Measurements from ENCODE around the gene KSR1. TPM values are rescaled to one million over a fixed set of nuclear protein-coding genes. Genes with fewer than 3 reads are reported as not detected.

KSR1 gene
- total and polyA plus RNA-seq, 8 donors = 2.7 to 32.1 (median 13.6) TPM

DNA sequence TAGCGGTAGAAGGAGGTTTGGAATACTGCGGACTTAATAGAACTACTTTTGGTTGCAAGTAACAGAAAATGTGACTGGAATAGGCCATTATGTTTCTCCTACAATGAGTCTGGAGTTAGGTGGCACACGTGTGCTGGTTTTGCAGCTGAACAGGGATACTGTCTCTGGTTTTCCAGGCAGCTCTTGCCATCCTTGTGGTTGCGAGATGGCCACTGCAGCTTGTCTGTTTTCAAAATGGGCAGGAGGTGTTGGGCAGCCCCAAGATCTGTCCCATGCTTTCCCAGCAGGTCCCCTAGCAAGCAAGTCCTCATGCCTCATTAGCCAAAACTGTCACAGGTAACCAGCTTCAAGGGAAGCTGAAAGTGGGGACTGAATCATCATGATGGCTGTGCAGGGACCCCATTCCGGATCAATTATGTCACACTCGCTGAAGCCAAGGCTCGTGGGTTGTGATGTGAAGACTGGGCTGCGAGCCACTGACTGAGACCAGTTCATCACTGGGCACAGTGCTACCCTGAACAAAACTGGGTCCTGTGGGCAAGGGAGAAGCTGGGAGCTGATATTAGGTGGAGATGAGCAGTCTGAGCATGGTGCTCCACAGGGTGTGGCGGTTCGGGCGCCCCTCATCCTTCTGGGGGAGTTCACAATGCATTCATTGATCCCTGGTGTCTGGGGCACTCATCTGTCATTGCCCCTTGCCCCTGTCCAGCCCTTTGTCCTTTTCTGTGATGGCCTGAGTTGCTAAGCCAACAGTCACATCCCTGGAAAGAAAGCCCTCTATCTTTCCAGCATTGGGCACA is 82.1 kb downstream of the KSR1 start:
- Histone ChIP-seq H3K27me3 (no peaks in the 10 kb centered on the region), H3K9me3 (no peaks in the 10 kb centered on the region), H3K27ac (peak overlapping the region in 1 of 5 donors; percentile 87), H3K4me1 (peaks cover 21 to 75% (median 54%) of the 10 kb centered on the region in 4 donors), H3K4me3 (no peak overlapping the region), H3K36me3 (no peaks in the 10 kb centered on the region)
- WGBS, 5 donors = 89 to 96% (median 95%) methylated on average over 9 to 11 of the region's 11 CpGs
- DNase-seq = no peak
- intact Hi-C loops (cut with DNase I; ENCODE audit: low total_unique reads) = no loop called here
- TF ChIP-seq POLR2AphosphoS5 (IDR thresholded peaks at IDR 0.05) (no peak), POLR2A (IDR thresholded peaks at IDR 0.05) (no peak), EP300 (IDR thresholded peaks at IDR 0.05) (no peak)
- TF ChIP-seq, protein P1, sequence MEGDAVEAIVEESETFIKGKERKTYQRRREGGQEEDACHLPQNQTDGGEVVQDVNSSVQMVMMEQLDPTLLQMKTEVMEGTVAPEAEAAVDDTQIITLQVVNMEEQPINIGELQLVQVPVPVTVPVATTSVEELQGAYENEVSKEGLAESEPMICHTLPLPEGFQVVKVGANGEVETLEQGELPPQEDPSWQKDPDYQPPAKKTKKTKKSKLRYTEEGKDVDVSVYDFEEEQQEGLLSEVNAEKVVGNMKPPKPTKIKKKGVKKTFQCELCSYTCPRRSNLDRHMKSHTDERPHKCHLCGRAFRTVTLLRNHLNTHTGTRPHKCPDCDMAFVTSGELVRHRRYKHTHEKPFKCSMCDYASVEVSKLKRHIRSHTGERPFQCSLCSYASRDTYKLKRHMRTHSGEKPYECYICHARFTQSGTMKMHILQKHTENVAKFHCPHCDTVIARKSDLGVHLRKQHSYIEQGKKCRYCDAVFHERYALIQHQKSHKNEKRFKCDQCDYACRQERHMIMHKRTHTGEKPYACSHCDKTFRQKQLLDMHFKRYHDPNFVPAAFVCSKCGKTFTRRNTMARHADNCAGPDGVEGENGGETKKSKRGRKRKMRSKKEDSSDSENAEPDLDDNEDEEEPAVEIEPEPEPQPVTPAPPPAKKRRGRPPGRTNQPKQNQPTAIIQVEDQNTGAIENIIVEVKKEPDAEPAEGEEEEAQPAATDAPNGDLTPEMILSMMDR (IDR thresholded peaks at IDR 0.05) = no peak

DNA sequence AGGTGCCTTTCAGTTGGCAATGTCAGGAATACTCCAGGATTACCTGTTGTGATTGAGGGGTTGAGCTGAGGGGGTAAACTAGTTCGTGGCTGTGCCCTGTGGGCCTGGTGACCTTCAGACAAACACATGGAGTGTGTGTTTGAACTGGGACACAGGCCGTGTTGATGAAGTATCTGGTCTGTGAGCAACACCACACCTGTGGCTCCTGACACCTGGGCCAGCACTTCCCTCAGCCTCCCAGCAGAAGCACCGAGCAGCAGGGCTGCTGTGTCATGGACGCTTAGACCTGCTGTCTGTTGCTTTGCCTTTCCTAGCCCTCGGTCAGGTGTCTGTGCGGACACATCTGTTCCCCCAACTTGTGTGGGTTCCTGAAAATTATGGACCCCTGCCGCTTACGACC is 82.9 kb downstream of the KSR1 start:
- 84 to 94% (median 89%) methylated on average over 7 to 8 of the region's 8 CpGs for WGBS, 5 donors
- no peak for DNase-seq
- no peak overlapping the region for H3K4me3 ChIP-seq
- no peaks in the 10 kb centered on the region for H3K36me3 ChIP-seq
- no peaks in the 10 kb centered on the region for H3K27me3 ChIP-seq
- H3K4me1 ChIP-seq = peaks cover 21 to 71% (median 50%) of the 10 kb centered on the region in 4 donors
- no peak for TF ChIP-seq EP300 (IDR thresholded peaks at IDR 0.05)
- TF ChIP-seq, protein P1 (IDR thresholded peaks at IDR 0.05) = no peak
- TF ChIP-seq POLR2A (IDR thresholded peaks at IDR 0.05) = no peak
- TF ChIP-seq POLR2AphosphoS5 (IDR thresholded peaks at IDR 0.05) = no peak
- peak overlapping the region in 2 of 5 donors; percentile 87 for H3K27ac ChIP-seq
- intact Hi-C loops (cut with DNase I; ENCODE audit: low total_unique reads) = no loop called here
- no peaks in the 10 kb centered on the region for H3K9me3 ChIP-seq

DNA sequence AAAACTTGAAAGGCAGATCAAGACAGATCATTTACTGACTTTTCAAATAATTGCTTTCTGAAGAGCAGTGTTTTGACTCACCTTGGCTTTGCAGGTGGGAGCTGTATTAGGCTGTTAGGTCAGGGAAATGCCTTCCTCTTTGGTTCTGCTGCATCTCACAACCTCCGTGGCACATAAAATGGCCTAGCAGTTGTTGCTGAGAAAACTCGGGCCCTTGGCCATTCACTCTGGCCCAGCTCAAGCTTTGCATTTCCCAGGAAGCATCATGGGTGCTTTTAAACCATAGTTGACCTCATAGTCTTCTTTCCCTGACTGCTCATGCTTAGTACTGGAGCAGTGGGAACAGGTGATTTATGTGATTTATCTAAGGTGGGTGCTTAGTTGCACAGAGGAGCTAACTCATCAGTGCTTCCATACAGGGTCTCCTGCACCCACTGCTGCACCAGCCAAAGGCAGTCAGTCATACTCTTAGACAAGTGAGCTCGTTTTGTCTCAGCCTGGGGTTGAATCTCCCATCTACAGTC is 83.6 kb downstream of the KSR1 start:
- peak overlapping the region; percentile 11 to 87 (median 79) for H3K27ac ChIP-seq
- no peak for TF ChIP-seq EP300 (IDR thresholded peaks at IDR 0.05)
- no peak for TF ChIP-seq POLR2A (IDR thresholded peaks at IDR 0.05)
- TF ChIP-seq, protein P1 (IDR thresholded peaks at IDR 0.05) = no peak
- TF ChIP-seq POLR2AphosphoS5 (IDR thresholded peaks at IDR 0.05) = no peak
- no peaks in the 10 kb centered on the region for H3K36me3 ChIP-seq
- no peaks in the 10 kb centered on the region for H3K27me3 ChIP-seq
- WGBS, 5 donors = 47 to 68% (median 57%) methylated on average over 3 of the region's 3 CpGs
- no peak overlapping the region for H3K4me3 ChIP-seq
- intact Hi-C loops (cut with DNase I; ENCODE audit: low total_unique reads) = no loop called here
- H3K9me3 ChIP-seq = no peaks in the 10 kb centered on the region
- peaks cover 21 to 72% (median 50%) of the 10 kb centered on the region in 4 donors for H3K4me1 ChIP-seq
- DNase-seq = no peak

DNA sequence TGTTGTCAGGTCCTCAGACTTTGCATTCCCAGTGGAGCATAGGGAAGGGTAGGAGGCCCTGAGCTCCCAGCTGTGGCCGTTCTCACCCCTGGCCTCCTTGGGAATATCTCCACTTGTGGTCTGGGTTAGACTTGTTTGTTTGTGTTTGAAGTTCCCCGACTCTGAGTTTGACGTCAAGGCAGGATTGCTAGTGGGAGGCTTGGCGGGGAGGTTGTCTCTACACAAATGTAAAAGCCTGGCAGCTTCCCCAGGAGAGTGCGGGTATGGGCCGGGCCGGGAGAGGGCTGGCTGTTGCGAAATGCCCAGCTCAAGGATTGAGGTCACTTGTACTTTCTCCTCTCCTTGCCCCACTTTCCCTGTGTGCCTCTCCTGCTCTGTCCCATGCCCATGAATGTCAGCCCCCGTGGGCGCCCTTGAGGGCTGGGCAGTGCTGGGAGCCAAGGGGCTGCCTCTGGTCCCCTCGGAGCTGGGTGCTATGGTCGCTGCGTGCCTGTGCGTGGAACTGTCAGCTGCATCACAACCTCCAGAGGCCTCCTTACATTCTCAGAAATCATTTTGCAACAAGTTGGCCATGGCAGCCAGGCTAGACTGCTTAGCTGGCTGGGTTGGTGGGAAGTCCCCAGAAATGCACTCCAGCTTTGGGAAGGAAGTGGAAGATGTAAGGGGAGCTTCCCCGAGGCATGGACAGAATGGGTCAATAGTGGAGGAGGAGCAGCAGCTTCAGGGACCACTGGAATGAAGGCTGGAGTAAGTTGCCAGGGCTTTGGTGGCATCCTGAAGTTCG is 84.3 kb downstream of the KSR1 start:
- peaks cover 21 to 71% (median 54%) of the 10 kb centered on the region in 4 donors for H3K4me1 ChIP-seq

More for the DNA sequence above, 84.3 kb downstream of the KSR1 start:
- peak; percentile 92 for DNase-seq
- TF ChIP-seq POLR2AphosphoS5 (IDR thresholded peaks at IDR 0.05) (peak; percentile 37 to 67 (median 61)), EP300 (IDR thresholded peaks at IDR 0.05) (peak; percentile 60)
- TF ChIP-seq, protein P1 (IDR thresholded peaks at IDR 0.05) = no peak
- no peak overlapping the region for H3K4me3 ChIP-seq
- no peaks in the 10 kb centered on the region for H3K27me3 ChIP-seq
- WGBS, 5 donors = 39 to 49% (median 41%) methylated on average over 16 of the region's 16 CpGs
- H3K36me3 ChIP-seq = no peaks in the 10 kb centered on the region
- intact Hi-C loops (cut with DNase I; ENCODE audit: low total_unique reads) = no loop called here
- peak overlapping the region; percentile 63 to 87 (median 79) for H3K27ac ChIP-seq
- H3K9me3 ChIP-seq = no peaks in the 10 kb centered on the region
